T1000 (cell line): ENCODE data around the gene RIPK4.
"Not testable (repeated sequence)": the region's sequence is repeated elsewhere in the genome, so short reads cannot be mapped to it uniquely, and the experiment has no call there.

Experiments
- DNase-seq: peaks from one replicate; lab custom pipeline; 2025; ENCODE audit warnings: mixed read lengths; lab: John Stamatoyannopoulos, UW

Gene RIPK4

GRCh38 chr21:41795726-41796125 lies 28.9 kb upstream of the RIPK4 start:
- DNase-seq, result no peak

GRCh38 chr21:41794600-41794999 lies 27.7 kb upstream of the RIPK4 start:
- DNase-seq, result no peak

GRCh38 chr21:41792711-41793110 lies 25.9 kb upstream of the RIPK4 start:
- DNase-seq, result no peak

GRCh38 chr21:41786509-41786987 lies 19.7 kb upstream of the RIPK4 start:
- peak; percentile 43 for DNase-seq

- not testable (repeated sequence) for DNase-seq
These were observed 18.4 kb upstream of the RIPK4 start for GRCh38 chr21:41785262-41785661.

GRCh38 chr21:41784456-41785102 lies 17.7 kb upstream of the RIPK4 start:
- DNase-seq, result no peak

- peak; percentile 82 for DNase-seq
These were observed 16.8 kb upstream of the RIPK4 start for GRCh38 chr21:41783476-41784180.

- DNase-seq, result no peak
These were observed 14.2 kb upstream of the RIPK4 start for GRCh38 chr21:41781050-41781410.

GRCh38 chr21:41780337-41781049 lies 13.6 kb upstream of the RIPK4 start:
- no peak for DNase-seq

GRCh38 chr21:41779659-41780058 lies 12.8 kb upstream of the RIPK4 start:
- no peak for DNase-seq

- DNase-seq, result no peak
These were observed 12.2 kb upstream of the RIPK4 start for GRCh38 chr21:41778930-41779600.

- DNase-seq, result peak; percentile 70
These were observed 11.3 kb upstream of the RIPK4 start for GRCh38 chr21:41777951-41778815.

GRCh38 chr21:41776778-41777177 lies 9.9 kb upstream of the RIPK4 start:
- DNase-seq, result no peak

GRCh38 chr21:41775149-41775472 lies 8.3 kb upstream of the RIPK4 start:
- DNase-seq, result no peak

- DNase-seq, result no peak
These were observed 7.8 kb upstream of the RIPK4 start for GRCh38 chr21:41774467-41775148.

GRCh38 chr21:41772351-41773080 lies 5.7 kb upstream of the RIPK4 start:
- DNase-seq, result no peak

GRCh38 chr21:41771625-41771945 lies 4.7 kb upstream of the RIPK4 start:
- no peak for DNase-seq

GRCh38 chr21:41770901-41771624 lies 4.2 kb upstream of the RIPK4 start:
- DNase-seq, result no peak

GRCh38 chr21:41769933-41770332 lies 3.1 kb upstream of the RIPK4 start:
- no peak for DNase-seq

- DNase-seq, result no peak
These were observed 2.7 kb upstream of the RIPK4 start for GRCh38 chr21:41769521-41769920.
